Body of pancreas (tissue), 4 donors: ENCODE data around the gene SMO.

Source experiments
- CTCF ChIP-seq, 7 experiments: fragments of 450-650 bp in 4 of 7; fragments of 200-600 bp in 3 of 7; sonication (generic) in 3 of 7; IDR thresholded peaks; one replicate each; pipeline ENCODE4 v1.5.1; 2016 to 2019; ENCODE audit warnings: antibody characterized with exemption in 7 of 7
- POLR2A ChIP-seq, 3 donors: fragments of 450-650 bp; IDR thresholded peaks; one replicate each; pipeline ENCODE4 v1.6.1; 2016; ENCODE audit warnings: antibody characterized with exemption in 3 of 3, mild to moderate bottlenecking in 2 of 3

GRCh38 chr7:129199406-129199805 lies 11.0 kb downstream of the SMO start:
- no peak for TF ChIP-seq CTCF (IDR thresholded peaks at IDR 0.05)
- no peak for TF ChIP-seq POLR2A (IDR thresholded peaks at IDR 0.05)
